ENCODE measurements around the gene ESD.
"Not testable (repeated sequence)": the region's sequence is repeated elsewhere in the genome, so short reads cannot be mapped to it uniquely, and the experiment has no call there.

Gene ESD, protein sequence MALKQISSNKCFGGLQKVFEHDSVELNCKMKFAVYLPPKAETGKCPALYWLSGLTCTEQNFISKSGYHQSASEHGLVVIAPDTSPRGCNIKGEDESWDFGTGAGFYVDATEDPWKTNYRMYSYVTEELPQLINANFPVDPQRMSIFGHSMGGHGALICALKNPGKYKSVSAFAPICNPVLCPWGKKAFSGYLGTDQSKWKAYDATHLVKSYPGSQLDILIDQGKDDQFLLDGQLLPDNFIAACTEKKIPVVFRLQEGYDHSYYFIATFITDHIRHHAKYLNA

DNA sequence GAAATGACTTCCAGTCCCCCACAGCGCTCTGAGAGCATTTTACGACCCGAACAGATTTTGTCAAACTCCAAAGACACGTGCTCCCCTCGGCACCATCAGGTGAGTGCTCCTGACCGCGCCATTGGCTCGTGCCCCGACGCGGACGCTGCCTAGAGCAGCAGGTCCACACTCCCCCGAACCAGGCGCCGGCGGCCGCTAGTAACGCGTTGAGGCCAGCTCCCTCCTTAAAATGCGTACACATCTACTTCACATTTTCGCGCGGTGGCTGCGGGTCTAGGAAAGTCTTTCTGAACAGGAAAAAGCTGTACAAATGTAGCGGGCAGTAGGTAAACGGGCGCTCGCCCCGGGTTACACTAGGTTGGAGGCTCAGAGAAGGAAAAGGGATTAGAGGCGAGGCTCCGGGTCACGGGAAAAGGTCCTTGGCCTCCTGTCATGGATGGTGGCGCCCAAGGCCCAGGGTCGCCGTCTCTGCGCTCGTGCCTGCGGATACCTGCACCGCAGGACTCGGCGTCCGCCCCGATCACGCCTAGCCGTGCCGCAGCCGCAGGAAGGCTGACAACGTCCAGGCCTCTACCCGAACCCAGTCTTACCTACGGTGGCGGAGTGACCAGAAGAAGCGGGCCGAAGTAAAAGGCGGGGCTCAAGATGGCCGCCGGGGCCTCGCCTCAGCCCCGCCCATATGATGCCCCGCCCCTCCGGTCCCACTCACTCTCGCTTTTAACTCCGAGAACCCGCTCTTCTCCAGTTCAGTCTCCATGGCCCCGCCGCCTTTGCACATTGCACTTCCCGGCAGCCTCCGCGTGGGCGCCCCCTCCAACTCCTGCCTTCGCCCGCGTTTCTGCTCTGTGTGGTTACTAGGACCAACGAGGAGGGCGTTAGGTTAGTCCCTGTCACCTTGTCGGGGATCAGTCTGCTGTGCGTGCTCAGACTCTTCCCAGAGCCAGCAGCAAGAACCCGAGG, at the start of gene ESD:
Gene ESD (minus strand): TSS at position 647 of the 960 bp plus-strand sequence. CDS start 5,748 bp downstream, outside the sequence.
- peak; percentile 94 for DNase-seq

DNA sequence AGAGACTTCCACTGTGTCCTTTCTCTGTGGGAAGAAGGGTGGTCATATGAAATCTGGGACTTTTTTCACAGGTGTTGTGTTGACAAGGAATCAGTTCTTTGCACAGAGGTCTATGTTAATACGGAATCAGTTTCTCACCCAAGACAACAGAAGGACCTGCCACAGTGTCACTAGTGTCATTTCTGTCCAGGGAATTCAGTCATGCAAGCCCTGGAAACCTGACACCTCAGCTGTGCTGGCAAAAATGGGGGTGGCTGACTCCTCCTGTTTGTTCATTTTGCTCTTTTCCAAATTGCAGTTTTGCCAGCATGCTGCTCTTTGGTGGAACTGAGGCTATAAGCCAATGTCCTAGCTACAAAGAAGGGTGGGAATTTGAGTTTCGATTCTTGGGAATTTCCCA, 49.8 kb upstream of the ESD start:
- DNase-seq = peak; percentile 47

DNA sequence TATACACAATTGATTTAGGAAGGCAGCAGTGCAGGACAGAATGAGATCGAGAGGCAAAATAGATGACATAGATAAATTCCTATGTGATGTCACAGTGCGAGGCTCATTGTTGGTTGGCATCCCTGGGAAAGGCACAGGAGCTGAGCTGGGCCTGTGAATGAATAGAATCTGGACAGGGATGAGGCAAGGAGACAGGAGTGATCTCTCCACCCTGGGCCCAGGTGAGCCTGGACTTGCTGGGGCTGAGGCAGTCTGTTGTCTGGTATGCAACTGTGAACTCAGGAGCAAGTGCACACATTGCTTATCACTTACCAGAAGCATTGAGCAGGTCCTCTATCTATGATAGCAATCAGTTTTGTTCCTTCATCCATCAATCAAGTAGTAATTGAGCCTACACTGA, 48.2 kb upstream of the ESD start:
- no peak for DNase-seq

DNA sequence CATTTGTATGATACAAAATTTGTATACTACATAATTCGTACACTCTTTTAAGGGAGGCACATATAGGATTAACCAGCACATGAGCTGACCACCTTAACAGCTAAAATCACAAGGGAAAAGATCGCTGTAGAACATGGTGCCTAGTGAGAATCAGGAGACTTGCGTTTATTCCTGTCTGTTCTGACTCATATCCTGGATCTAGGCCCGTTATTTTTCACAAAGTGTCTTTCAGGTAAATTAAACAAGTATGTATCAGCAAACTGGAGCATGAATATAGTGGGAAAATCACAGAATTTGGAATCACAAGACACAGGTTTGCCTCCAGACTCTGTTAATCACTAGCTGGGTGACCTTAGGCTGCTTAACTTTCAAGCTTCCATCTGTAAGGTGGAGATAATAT, 47.5 kb upstream of the ESD start:
- no peak for DNase-seq

DNA sequence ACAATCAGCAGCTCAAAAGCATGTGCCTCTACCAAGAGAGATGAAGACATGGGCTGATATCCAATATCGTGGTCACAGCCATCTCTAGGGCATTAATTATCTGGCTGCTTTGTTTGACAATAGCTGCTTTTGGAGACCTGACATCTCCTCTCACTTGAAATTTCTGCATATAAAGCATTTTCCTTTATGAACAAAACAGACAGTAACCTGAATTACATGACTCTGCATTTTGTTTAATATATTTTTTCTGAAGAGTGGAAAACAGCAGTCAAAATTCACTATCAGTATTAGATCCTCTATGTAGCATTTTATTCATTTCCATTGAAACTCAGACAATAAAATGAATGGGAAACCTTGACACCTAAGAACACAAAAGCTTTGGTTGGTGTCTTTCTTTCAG, 42.4 kb upstream of the ESD start:
- no peak for DNase-seq

DNA sequence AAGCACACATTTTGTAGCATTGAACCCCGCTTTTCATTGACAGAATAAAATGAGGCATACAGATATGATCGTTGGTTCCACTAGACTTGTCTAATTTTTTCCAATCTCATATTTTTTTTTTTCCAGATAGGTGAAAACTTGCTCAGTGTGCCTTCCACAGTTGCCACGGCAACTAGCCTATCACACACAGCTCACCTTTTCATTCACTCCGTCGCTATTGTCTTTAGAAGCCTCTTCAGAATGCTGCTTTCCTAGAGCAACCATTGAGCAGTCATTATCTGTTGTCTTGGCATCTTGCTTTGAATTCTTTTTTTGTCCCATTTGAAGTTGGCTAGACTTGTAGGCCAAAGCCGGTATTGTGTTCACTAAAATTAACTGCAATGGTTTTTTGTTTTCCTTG, 37.7 kb upstream of the ESD start:
- peak; percentile 3 for DNase-seq

DNA sequence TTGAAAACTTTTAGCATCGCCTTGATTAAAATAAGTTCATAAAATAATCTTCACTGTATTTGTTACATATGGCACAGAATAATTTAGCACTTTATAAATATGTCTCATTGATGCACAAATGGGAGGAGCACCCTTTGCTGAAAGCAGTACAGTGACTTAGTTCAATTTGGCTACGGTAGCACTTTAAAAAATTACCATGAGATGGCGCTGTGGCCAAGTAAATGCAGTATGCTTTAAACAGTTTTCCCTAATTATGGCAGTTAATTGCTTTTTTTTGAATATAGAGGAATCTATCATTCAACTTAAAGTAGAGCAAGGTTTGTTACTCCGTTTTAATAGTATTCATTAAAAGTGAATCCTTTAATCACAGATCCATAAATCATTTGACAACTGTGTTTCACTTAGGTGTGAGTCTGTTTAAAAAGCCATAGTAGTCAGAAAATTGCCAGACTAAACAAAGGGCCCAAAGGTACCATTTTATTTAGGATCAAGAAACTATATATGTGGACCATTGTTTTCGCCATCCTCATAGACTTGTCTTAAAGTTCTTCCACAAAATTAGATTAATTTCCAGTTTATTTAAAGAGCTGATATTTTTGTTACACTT, 34.7 kb upstream of the ESD start:
- DNase-seq = peak; percentile 51

DNA sequence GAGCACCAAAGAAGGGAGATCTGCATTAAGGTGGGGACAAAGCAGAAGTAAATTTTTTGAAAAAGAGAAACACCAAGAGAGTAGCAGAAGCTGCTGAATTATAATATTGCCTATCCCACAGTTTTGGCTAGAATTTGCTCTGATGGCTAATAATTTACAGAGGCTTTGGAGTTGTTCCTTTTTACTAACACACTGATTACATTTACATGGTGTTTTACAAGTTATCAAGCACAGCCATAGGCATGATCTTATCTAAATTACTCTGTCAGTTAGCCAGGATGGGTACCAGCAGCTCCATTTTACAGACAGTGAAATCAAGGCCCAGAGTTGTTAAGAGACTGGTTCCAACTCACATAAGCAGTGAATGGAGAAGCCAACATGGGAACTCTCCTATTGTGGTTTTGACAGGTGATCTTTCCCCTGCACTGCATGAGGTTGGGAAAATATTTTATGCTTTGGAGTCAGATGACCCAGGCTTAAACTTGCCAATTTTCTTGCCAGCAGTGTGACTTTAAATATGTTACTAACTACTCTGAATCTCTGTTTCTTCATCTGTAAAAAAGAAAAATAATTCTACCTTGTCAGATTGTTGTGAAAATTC, 33.5 kb upstream of the ESD start:
- DNase-seq = no peak

DNA sequence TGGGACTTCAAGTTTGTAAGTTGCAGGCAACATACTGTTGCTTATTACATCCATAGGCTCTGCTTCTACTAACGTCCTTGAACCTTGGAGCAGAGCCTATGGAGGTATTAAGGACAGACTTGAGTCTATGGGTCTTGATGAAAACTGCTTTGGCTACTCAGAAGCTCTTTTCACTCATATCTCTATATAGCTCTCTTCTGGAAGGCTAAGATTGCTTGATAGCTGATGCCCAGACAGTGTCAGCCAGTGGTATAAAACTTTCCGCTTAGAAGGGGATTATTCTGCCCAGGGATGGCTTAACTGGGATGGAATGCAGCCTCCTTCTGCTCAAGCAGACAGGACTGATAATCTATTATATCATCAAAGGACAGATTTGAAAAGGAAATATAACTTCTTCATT, 25.6 kb upstream of the ESD start:
- DNase-seq = no peak

DNA sequence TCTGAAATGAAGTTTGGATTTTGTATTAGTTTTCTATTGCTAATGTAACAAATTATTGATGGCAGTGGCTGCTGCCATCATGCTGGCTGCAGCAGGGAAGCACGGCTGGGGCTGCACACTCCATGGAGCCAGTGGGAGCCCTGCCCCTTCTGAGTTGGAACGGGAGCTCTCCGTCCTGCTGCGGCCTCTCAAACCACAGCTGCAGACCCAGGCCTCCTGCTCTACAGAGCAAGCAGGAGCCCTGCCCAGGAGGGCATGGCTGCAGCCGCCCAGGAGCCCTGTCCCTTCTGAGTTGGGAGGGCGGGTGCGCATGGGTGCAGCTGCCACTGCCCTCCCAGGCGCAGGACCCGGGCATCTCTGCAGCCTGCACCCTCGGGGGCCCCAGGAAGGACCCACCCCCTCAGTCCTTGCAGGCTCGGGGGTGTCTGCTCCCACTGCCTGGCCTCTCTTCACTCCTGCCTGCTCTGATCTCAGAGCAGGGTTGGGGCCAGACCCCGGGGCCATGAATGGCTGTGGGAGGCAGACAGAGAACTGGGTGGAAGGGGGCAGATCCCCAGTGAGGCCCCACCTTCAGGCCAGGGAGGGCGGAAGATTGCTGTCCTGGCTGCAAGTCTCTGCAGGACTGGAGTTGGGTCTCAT, 21.0 kb upstream of the ESD start:
- DNase-seq = no peak

DNA sequence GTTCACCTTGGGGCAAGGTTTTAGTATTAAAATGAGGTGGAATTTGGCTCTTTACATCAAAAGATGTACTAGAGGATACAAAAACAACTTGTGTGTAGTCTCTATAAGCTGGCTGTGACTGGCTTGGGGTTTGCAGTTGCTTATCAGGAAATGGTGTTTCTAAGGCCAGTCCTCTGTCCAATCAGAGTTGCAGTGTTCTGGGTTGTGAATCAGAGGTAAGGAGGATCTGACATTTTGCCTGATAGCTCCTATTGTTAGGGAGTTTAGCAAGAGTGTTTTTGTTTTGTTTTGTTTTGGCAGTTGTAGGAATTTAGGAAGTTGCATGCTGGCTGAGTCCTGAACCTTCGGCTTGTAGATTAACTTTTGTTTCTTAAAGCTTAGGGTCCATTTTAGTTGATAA, 20.1 kb upstream of the ESD start:
- DNase-seq = no peak

DNA sequence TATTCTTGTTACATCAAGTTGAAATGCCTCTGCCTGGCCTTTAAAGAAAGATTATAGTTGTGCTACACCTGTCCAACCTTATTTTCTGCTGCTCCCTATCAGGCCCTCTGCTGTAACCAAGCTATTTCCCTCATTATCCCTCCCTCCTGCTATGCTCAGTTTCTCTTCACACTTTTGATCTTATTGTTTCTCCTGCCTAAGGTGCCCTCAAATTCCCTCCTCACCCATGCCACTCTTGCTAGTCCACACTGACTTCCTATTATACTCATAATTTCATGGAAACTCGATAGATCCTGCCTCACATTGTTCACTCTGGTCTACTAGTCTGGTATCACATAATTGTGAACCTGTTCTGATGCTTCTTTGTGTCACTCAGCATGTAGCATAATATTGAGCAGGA, 19.4 kb upstream of the ESD start:
- DNase-seq = no peak

DNA sequence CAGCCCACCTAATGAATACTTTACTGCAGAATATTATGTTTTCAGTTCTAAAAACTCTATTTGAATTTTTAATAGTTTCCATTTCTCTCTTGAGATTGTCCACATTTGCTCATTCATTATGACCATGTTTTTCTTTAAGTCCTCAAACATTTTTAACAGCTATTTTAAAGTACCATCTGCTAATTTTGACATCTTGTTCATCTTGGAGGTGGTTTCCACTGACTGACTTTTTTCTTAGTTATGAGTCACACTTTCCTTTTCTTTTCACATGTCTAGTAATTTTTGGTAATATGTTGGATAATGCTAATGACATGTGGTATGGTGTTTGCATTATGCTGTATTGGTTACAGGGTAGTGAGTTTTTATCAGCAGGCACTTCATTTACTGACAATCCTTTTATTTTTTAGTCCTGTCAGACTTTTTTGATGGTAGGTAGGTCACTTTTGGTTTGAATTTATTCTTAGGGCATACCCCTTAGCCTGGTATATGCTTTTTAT, 15.4 kb upstream of the ESD start:
- no peak for DNase-seq

DNA sequence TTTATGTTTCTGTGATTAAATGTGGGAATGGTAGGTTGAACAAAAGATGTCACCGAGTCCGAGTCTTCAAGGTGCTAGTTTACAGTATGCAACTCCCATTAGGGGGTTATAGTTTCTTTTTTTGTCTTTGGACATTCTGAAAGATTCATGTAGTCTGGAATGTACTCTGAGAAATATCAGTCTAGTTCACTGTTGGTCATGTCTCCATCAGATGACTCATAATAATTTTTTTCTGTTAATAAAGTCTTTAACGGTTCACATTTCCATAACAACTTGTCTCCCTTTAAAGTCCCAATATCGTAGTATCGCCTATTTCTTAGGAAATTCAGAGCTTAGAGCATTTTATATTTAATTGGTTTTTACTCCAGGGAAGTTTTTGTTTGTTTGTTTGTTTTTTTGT, 13.5 kb upstream of the ESD start:
- DNase-seq = no peak

DNA sequence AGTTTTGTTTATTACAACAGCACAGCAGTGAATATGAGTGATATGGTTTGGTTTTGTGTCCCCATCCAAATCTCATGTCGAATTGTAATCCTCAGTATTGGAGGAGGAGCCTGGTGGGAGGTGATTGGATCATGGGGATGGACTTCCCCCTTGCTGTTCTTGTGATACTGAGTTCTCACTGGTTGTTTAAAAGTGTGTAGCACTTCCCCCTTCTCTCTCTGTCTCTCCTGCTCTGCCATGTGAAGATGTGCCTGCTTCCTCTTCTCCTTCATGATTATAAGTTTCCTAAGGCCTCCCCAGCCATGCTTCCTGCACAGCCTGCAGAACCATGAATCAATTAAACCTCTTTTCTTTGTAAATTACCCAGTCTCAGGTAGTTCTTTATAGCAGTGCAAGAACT, 8.0 kb upstream of the ESD start:
- not testable (repeated sequence) for DNase-seq

DNA sequence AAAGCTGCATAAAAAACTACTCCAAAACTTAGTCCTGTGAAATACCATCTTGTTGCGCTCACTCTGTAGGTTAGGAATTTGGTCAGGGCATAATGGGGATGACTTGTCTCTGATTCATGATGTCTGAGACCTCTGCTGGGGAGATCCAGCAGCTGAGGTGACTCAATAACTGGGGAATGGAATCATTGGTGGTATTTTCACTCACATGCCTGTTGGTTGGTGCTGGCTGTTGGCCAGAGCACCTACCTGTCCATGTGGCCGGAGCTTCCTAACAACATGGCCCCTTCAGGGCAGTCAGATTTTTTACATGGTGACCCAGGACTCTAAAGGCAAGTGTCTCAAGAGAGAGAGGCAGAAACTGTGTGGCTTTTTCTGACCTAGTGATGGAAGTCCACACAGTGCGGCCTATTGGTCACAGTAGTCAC, 7.4 kb upstream of the ESD start:
- DNase-seq = no peak

DNA sequence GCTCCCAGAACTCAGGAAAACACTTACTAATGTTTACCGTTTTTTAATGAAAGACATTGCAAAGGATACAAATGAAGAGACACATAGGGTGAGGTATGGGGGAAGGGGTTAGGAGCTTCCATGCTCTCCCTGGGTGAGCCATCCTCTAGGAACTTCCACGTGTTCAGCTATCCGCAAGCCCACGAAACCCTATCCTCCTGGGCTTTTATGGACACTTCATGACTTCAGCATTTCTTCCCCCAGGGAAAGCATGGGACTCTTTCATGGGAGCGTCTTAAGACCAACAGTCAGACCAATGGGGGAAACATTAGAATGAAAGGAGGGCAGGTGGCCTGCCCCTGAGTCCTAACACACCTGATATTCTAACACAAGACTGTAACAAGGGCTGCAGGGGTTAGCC, 6.6 kb upstream of the ESD start:
- no peak for DNase-seq

DNA sequence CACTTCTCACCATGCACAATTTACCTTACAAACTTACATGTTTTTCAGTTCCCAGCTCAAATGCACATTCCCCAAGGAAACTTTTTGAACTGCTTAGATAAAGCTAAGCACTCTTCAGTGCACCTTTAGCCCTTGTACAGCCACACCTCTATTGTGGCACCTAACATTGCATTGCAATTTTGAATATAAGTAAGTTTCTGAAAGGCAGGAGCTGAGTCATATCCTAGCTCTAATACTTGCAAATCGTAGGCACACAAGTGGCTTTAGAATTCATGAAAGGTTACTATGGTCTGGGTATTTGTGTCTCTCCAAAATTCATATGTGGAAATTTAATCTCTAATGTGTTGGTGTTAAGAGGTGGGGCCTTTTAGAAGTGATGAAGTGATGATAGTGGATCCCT, 4.9 kb upstream of the ESD start:
- no peak for DNase-seq

DNA sequence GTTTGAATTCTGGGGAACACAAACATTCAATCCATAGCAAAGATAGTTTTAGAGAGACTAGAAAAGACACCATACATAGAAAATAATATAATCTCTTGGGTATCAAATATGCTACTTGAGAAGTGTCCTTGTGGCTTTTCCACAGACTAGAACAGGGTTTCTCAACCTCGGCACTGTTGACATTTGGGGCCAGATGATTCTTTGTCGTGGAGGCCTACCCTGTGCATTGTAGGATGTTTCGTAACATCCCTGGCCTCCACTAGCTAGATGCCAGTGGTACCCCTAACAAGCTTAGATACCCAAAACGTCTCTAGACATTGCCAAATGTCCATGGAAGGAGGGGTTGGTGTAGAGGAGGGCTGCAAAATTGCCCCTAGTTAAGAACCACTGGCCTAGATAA, 2.2 kb upstream of the ESD start:
- DNase-seq = no peak

DNA sequence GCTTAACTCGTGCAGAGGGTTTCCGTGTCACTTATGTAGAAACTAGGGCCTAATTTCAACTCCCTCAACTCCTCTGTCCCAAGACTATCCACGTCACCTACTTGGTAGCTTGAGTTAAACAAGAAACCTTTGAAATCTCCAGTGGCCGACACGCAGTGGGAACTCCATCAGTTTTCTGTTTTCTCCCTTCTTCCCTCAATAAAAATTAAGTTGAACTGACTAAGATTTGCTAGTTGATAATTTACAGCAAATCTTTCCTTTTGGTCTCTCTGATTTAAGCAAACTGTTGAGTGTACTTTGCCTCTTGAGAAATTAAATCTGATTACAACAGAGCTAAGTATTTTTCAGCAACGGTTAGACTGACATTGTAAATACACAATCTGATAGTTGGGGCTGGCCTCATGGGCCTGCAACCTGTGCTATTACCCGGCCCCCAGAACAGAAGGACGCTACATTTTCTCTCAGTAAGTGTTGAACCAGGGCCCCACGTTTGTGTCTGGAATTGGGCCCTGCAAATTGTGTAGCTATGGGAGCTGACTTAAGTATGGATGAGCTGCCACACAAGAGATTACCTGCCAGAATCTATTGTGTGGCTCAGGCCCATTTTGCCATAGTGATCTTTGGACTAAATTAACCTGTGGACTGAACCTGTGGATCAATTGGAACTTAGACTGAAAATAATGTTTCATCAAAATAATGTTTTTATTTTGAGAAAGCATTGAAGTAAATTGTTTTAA, 708 bp upstream of the ESD start:
- peak; percentile 21 for DNase-seq

DNA sequence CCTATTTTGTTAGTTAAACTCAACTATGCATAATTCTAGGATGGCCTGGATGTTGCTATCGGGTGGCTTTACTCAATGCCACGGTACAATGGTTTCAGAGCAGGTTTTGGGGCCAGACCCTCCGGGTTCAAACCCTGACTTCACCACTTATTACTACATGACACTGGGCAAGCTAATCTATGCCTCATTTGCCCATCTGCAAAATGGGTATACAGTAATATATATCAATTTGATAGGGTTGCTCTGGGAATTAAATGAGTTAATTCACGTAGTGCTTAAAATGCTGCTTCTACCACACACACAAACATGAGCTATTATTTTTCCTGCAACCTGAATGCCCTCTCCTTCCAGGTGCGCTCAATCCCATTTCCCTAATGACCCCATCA, 839 bp downstream of the ESD start:
- DNase-seq = no peak

DNA sequence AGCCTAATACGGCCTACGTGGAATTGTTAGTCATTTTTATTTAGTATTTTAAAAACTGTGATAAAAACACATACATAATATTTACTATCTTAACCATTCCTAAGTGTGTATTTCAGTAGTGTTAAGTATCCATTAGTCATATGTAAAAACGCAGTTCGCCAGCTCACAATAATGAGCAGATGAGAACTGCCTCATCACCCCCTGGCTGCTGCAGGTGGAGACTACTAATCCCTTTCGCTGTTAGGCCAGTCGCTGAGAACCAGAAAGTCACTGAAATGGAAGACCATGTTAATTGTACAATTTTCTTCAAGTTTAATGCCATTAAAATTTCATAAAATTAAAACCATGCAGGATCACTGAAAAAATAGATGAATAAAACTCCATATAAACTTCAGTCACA, 1.6 kb downstream of the ESD start:
- no peak for DNase-seq

Measured in DMS53 (cell line).